IMR-90 (cell line): ENCODE data around the gene BHLHE23. TPM values are rescaled to one million over a fixed set of nuclear protein-coding genes. Genes with fewer than 3 reads are reported as not detected.

Experiments
- ATAC-seq: fragments of 200-7000 bp; cut with Tn5 transposase; 2 replicates; pipeline ENCODE4 v1.9.1; 2020; ENCODE audit warnings: low read depth, mild to moderate bottlenecking, moderate library complexity
- BruUV-seq: library from RNA; stranded (reverse); fragments of 400-500 nt; replicated peaks from 2 replicates; lab custom pipeline; 2021; lab: Mats Ljungman, UMichigan
- CTCF ChIA-PET: fragments of 300-600 bp; formaldehyde crosslinking; extraction: SDS; loops from one replicate; lab custom pipeline; 2021; ENCODE audit warnings: antibody characterized with exemption; lab: Yijun Ruan, JAX
- POLR2A ChIA-PET: fragments of 300-600 bp; sonication (Branson Sonifier 250); formaldehyde crosslinking; loops from one replicate; lab custom pipeline; 2022; ENCODE audit warnings: antibody characterized with exemption; ENCODE audit not compliant: unreplicated experiment; lab: Charles Lee
- DNase-seq: peaks from one replicate; pipeline ENCODE4 v3.0.0; 2013
- H2AFZ ChIP-seq: replicated peaks from 2 replicates; pipeline ENCODE3; 2013; ENCODE audit warnings: low read length, mild to moderate bottlenecking; ENCODE audit not compliant: poor library complexity
- H2AK5ac ChIP-seq: 2 replicates; pipeline ENCODE4 v1.6.1; 2013; ENCODE audit warnings: low read depth, low read length, inconsistent platforms
- H2AK9ac ChIP-seq: replicated peaks from 2 replicates; pipeline ENCODE3; 2013; ENCODE audit warnings: mild to moderate bottlenecking, low read depth, low read length, moderate library complexity; ENCODE audit not compliant: poor library complexity
- H2BK120ac ChIP-seq: 2 replicates; pipeline ENCODE4 v1.6.1; 2013; ENCODE audit warnings: low read depth, low read length, inconsistent platforms
- H2BK15ac ChIP-seq: 3 replicates; pipeline ENCODE4 v1.6.1; 2013; ENCODE audit warnings: low read depth, low read length, inconsistent platforms
- H2BK20ac ChIP-seq: 2 replicates; pipeline ENCODE4 v1.6.1; 2013; ENCODE audit warnings: low read depth, mild to moderate bottlenecking, inconsistent platforms, low read length, moderate library complexity
- H2BK5ac ChIP-seq: 2 replicates; pipeline ENCODE4 v1.6.1; 2013; ENCODE audit warnings: mild to moderate bottlenecking, low read depth, low read length, inconsistent platforms; ENCODE audit not compliant: poor library complexity, severe bottlenecking
- H3K14ac ChIP-seq: replicated peaks from 2 replicates; pipeline ENCODE4 v1.6.1; 2013; ENCODE audit warnings: low read depth, low read length, inconsistent platforms
- H3K18ac ChIP-seq: 2 replicates; pipeline ENCODE4 v1.6.1; 2013; ENCODE audit warnings: low read depth, low read length, control low read depth
- H3K23ac ChIP-seq: 2 replicates; pipeline ENCODE4 v1.6.1; 2013; ENCODE audit warnings: low read depth, low read length, inconsistent platforms
- H3K27ac ChIP-seq: 2 replicates; pipeline ENCODE4 v1.5.1; 2013; ENCODE audit warnings: mild to moderate bottlenecking, control low read depth, low read length; ENCODE audit not compliant: insufficient read depth
- H3K27me3 ChIP-seq: 2 replicates; pipeline ENCODE4 v1.6.1; 2013; ENCODE audit warnings: low read length; ENCODE audit not compliant: control insufficient read depth, insufficient read depth
- H3K36me3 ChIP-seq: 2 replicates; pipeline ENCODE4 v1.6.1; 2013; ENCODE audit warnings: low read length, mixed read lengths; ENCODE audit not compliant: control insufficient read depth, insufficient read depth
- H3K4ac ChIP-seq: 2 replicates; pipeline ENCODE4 v1.6.1; 2013; ENCODE audit warnings: low read depth, low read length, inconsistent platforms
- H3K4me1 ChIP-seq: 2 replicates; pipeline ENCODE4 v1.6.1; 2013; ENCODE audit warnings: low read length, mixed read lengths; ENCODE audit not compliant: control insufficient read depth, insufficient read depth
- H3K4me2 ChIP-seq: 2 replicates; pipeline ENCODE4 v1.6.1; 2013; ENCODE audit warnings: low read depth, mild to moderate bottlenecking, control low read depth, low read length, moderate library complexity
- H3K4me3 ChIP-seq: 2 replicates; pipeline ENCODE4 v1.5.1; 2013; ENCODE audit warnings: low read depth, mild to moderate bottlenecking, control low read depth, low read length, moderate library complexity; ENCODE audit not compliant: insufficient read depth
- H3K56ac ChIP-seq: 2 replicates; pipeline ENCODE4 v1.6.1; 2013; ENCODE audit warnings: low read length, inconsistent platforms; ENCODE audit not compliant: insufficient read depth; ENCODE audit errors: extremely low read depth
- H3K79me1 ChIP-seq, 2 experiments: 2 replicates each; pipeline ENCODE4 v1.6.1; 2013; ENCODE audit warnings: low read length in 2 of 2, inconsistent platforms in 1 of 2, low read depth in 1 of 2
- H3K9ac ChIP-seq: 2 replicates; pipeline ENCODE4 v1.6.1; 2013; ENCODE audit warnings: low read depth, low read length, control low read depth
- H3K9me1 ChIP-seq: 2 replicates; pipeline ENCODE4 v1.6.1; 2013; ENCODE audit warnings: low read length, inconsistent platforms; ENCODE audit not compliant: insufficient read depth
- H3K9me3 ChIP-seq: 2 replicates; pipeline ENCODE4 v1.6.1; 2013; ENCODE audit warnings: low read length; ENCODE audit not compliant: control insufficient read depth, insufficient read depth
- H4K20me1 ChIP-seq: 2 replicates; pipeline ENCODE4 v1.6.1; 2013; ENCODE audit warnings: low read length, inconsistent platforms; ENCODE audit not compliant: insufficient read depth
- H4K5ac ChIP-seq: 2 replicates; pipeline ENCODE4 v1.6.1; 2013; ENCODE audit warnings: mild to moderate bottlenecking, low read depth, low read length, control low read depth
- H4K8ac ChIP-seq, 2 experiments: 2 replicates each; pipeline ENCODE4 v1.6.1; 2013; ENCODE audit warnings: low read depth in 2 of 2, low read length in 2 of 2, control low read depth in 1 of 2, inconsistent platforms in 1 of 2
- H4K91ac ChIP-seq: 2 replicates; pipeline ENCODE4 v1.6.1; 2013; ENCODE audit warnings: low read depth, low read length, inconsistent platforms; ENCODE audit not compliant: insufficient read depth
- BHLHE40 ChIP-seq: fragments of 150-350 bp; IDR thresholded peaks from 2 replicates; pipeline ENCODE4 v1.6.1; 2016; ENCODE audit warnings: mild to moderate bottlenecking, low read depth, low read length
- CHD1 ChIP-seq: IDR thresholded peaks from 2 replicates; pipeline ENCODE4 v1.6.1; 2012; ENCODE audit warnings: low read depth, low read length, improper control_type of control experiment
- CTCF ChIP-seq: conservative IDR thresholded peaks from 2 replicates; pipeline ENCODE4 v1.5.1; 2012; ENCODE audit warnings: mild to moderate bottlenecking, low read depth, low read length, improper control_type of control experiment
- MAFK ChIP-seq: IDR thresholded peaks from 2 replicates; pipeline ENCODE4 v1.6.1; 2012; ENCODE audit warnings: low read depth, low read length, improper control_type of control experiment
- MXI1 ChIP-seq: IDR thresholded peaks from 2 replicates; pipeline ENCODE4 v1.6.1; 2012; ENCODE audit warnings: low read depth, mild to moderate bottlenecking, low read length, moderate library complexity, borderline replicate concordance
- POLR2A ChIP-seq: IDR thresholded peaks from 2 replicates; pipeline ENCODE4 v1.6.1; 2012; ENCODE audit warnings: mild to moderate bottlenecking, low read depth, low read length
- RCOR1 ChIP-seq: IDR thresholded peaks from 2 replicates; pipeline ENCODE4 v1.6.1; 2012; ENCODE audit warnings: mild to moderate bottlenecking, low read length, improper control_type of control experiment; ENCODE audit not compliant: insufficient replicate concordance
- RFX5 ChIP-seq: IDR thresholded peaks from 2 replicates; pipeline ENCODE4 v1.8.0; 2012; ENCODE audit warnings: low read depth, mild to moderate bottlenecking, low read length, moderate library complexity
- SMC3 ChIP-seq: fragments of 150-350 bp; IDR thresholded peaks from 2 replicates; pipeline ENCODE4 v1.6.1; 2016; ENCODE audit warnings: low read depth, mild to moderate bottlenecking, antibody characterized with exemption, low read length, moderate library complexity
- USF2 ChIP-seq: fragments of 150-350 bp; IDR thresholded peaks from 2 replicates; pipeline ENCODE4 v1.6.1; 2017; ENCODE audit warnings: mild to moderate bottlenecking, antibody characterized with exemption, low read length, low read depth
- WGBS, 2 experiments: methylation state at CpG; one replicate each; pipeline versions ENCODE4 v1.1.5 to v1.1.7; 2013; ENCODE audit warnings: missing lambda C conversion rate in 2 of 2; ENCODE audit not compliant: insufficient read length in 1 of 2; ENCODE audit errors: extremely low coverage in 2 of 2; 5-methylcytosine and 5-hydroxymethylcytosine counted together
- dilution Hi-C: fragments of 300-500 bp; cut with HindIII; formaldehyde crosslinking; loops from one replicate; pipeline ENCODE4 v1.14.3; 2018; ENCODE audit warnings: low sequenced_read_pairs; ENCODE audit not compliant: unreplicated experiment
- in situ Hi-C: fragments of 300-500 bp; cut with MboI; formaldehyde crosslinking; loops from 3 replicates; pipeline ENCODE4 v1.14.3; 2019; ENCODE audit warnings: low sequenced_read_pairs, inconsistent platforms, mixed read lengths
- intact Hi-C: fragments of 100-400 bp; cut with micrococcal nuclease; formaldehyde crosslinking; loops from 2 replicates; pipeline ENCODE4 v1.10.0; 2022
- polyA plus RNA-seq, 3 experiments: library from polyadenylated mRNA; depleted of rRNA; stranded (reverse); fragments of >200 nt; gene quantifications; 2 replicates each; pipeline ENCODE4 v1.2.3, GENCODE V29; 2012; ENCODE audit warnings: low replicate concordance in 1 of 3
- total RNA-seq: library from RNA; depleted of rRNA; stranded (reverse); fragments of >200 nt; gene quantifications from 2 replicates; pipeline ENCODE4 v1.2.3, GENCODE V29; 2012

BHLHE23 gene
- total and polyA plus RNA-seq, 2 of the 4 experiments (the other 2 are of a cell fraction): not detected

DNA sequence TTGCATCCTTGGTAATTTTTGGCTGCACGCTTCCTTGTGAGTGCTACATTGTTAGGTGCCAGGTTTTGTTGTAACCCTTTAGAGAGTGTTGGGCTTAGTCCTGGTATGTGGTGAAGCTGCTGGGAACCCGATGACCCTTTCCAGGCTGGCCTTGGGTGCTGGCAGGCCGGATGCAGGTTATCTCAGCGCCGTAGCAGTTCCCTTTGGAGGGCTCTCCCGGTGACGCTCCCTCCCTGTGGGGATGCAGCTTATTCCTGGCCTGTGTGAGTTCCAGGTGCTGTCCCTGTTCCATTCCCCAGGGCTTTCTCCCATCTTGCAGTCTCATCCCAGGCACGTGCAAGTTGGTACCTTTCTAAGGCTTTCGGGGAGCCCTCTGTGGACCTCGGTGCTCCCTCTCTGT lies 13.9 kb upstream of the BHLHE23 start:
- no peak for ATAC-seq
- DNase-seq: no peak
- Histone ChIP-seq H2AK5ac (no peak overlapping the region), H3K4ac (no peak overlapping the region), H2AK9ac (no peak overlapping the region), H3K27me3 (peaks cover 78% of the 10 kb centered on the region), H3K56ac (no peak overlapping the region), H2BK5ac (no peak overlapping the region), H3K9me3 (peaks cover 6% of the 10 kb centered on the region), H4K5ac (no peak overlapping the region), H3K4me2 (no peak overlapping the region), H3K9me1 (no peaks in the 10 kb centered on the region), H2AFZ (no peak overlapping the region), H3K4me3 (no peak overlapping the region), H3K27ac (no peak overlapping the region), H2BK120ac (no peak overlapping the region), H2BK15ac (no peak overlapping the region), H3K18ac (no peak overlapping the region), H3K36me3 (no peaks in the 10 kb centered on the region), H4K91ac (no peak overlapping the region), H4K20me1 (no peaks in the 10 kb centered on the region; the same call in 1 of the 2 replicates), H3K4me1 (no peaks in the 10 kb centered on the region), H4K8ac (no peak overlapping the region), H3K79me1 (no peaks in the 10 kb centered on the region), H3K14ac (no peak overlapping the region), H3K23ac (no peak overlapping the region), H3K9ac (no peak overlapping the region), H2BK20ac (no peak overlapping the region)
- POLR2A ChIA-PET: no interaction called here
- dilution Hi-C loops (no loop called here), in situ Hi-C loops (loop anchor here (25.0 kb wide), 1 partner anchor 333 kb away; no protein-coding TSS in a partner anchor), intact Hi-C loops (no loop called here)
- CTCF ChIA-PET: no interaction called here
- WGBS, 2 experiments: 76% methylated on average over 8 of the region's 10 CpGs; no CpG with 5 or more reads in 1 of the 2 experiments
- no TSS peak for BruUV-seq
- TF ChIP-seq POLR2A (no peak), CTCF (no peak), CHD1 (no peak), RCOR1 (no peak), USF2 (no peak), SMC3 (no peak), MAFK (no peak), BHLHE40 (no peak), RFX5 (no peak), MXI1 (no peak)
